Suppressor macrophage treated with lipopolysaccharide for 4 hours (primary cell): ENCODE measurements around the gene MTA1.

ENCODE experiments used
- DNase-seq: peaks from one replicate; pipeline ENCODE4 v3.0.0-alpha.2; 2020

The MTA1 gene

GRCh38 chr14:105490267-105490571 lies 70.6 kb downstream of the MTA1 start:
- no peak for DNase-seq

- DNase-seq = peak; percentile 100
Measured at GRCh38 chr14:105490572-105491365, 71.1 kb downstream of the MTA1 start, which contains the start of gene TEDC1. Gene TEDC1 (plus strand): TSS chr14:105491246. CDS start chr14:105491376, 130 bp downstream.

- DNase-seq = peak; percentile 87
Measured at GRCh38 chr14:105491366-105491973, 71.8 kb downstream of the MTA1 start.

- no peak for DNase-seq
Measured at GRCh38 chr14:105492031-105492970, 72.7 kb downstream of the MTA1 start.

GRCh38 chr14:105492971-105493871 lies 73.6 kb downstream of the MTA1 start:
- no peak for DNase-seq

- no peak for DNase-seq
Measured at GRCh38 chr14:105493921-105494605, 74.4 kb downstream of the MTA1 start.

- no peak for DNase-seq
Measured at GRCh38 chr14:105494606-105494929, 74.9 kb downstream of the MTA1 start.

DNA sequence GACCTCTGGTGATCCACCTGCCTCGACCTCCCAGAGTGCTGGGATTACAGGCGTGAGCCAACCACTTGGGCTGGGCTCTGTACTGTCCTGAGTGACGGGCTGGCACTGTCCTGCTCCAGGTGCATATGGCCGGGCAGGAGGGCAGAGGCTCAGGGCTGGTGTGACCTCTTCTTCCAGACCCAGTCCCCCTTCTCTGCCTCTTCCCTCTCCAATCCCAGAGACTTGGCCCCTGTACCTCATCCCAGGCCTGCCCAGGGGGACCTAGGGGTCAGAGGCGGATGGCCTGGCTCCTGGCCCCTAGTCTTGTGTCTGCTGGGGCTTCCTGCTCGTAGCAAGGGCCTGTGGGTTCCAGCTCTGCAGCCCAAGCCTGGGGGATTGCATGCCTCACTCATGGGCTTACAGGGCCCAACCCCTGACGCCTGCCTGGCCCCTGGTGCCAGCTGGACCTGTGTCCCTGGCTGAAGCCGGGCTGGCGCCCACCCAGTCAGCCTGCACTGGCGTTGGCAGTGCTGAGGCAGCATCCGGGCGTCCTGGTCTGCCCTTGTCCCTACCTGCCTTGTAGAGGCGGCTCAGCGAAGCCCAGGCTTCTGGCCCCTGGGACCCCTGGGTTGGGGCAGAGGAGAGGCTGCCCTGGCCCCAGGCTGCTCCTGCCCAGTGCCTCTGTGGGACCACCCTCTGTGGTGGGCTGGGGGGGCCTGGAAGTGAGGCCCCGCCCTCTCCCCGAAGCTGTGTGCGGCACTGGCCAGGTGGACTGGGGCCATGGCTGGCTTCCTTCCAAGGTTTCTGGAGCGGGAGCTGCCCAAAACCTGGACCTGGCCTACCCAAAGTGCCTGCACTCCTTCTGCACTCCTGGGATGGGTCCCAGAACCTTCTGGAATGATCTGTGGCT lies 75.7 kb downstream of the MTA1 start:
- DNase-seq = no peak

GRCh38 chr14:105495990-105496830 lies 76.6 kb downstream of the MTA1 start:
- DNase-seq = no peak

- DNase-seq = no peak
Measured at GRCh38 chr14:105496831-105497591, 77.4 kb downstream of the MTA1 start.

GRCh38 chr14:105497671-105498429 lies 78.2 kb downstream of the MTA1 start:
- no peak for DNase-seq

- no peak for DNase-seq
Measured at GRCh38 chr14:105498430-105499255, 79.0 kb downstream of the MTA1 start.

DNA sequence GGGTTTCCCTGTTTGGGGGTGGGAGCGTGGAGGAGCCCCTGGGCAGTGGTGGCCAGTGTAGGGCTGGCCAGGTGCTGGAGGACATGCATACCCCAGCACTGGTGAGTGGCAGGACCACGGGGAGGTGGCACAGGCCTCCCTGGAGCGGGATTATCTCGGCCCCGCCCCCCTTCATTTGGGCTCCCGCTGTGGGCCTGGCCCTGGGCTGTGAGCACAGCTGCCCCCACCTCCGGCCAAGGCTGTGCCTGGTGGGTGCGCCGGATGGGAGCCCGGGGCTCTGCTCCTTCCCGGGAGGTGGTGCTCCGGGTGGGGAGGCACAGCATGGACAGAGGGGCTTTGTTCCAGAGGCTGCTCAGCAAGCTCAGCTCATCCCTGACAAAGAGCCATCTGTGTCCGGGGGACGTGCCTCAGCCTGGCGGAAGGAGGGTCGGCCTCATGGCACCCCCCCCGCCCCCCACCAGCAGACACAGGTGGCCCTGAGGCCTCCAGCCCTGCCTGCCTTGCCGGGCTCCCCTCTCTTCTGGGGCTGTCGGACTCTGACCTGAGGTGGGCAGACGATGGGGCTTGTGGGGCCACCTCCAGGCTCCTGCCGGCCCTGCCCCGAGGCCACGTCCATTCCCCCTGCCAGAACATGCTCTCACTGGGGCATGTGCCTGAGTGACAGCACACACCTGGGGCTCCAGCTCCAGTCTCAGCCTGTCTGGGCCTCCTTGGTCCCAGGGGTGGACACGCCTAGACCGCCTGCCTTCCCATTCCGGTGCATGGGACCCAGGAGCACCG lies 79.8 kb downstream of the MTA1 start:
- DNase-seq = no peak

DNA sequence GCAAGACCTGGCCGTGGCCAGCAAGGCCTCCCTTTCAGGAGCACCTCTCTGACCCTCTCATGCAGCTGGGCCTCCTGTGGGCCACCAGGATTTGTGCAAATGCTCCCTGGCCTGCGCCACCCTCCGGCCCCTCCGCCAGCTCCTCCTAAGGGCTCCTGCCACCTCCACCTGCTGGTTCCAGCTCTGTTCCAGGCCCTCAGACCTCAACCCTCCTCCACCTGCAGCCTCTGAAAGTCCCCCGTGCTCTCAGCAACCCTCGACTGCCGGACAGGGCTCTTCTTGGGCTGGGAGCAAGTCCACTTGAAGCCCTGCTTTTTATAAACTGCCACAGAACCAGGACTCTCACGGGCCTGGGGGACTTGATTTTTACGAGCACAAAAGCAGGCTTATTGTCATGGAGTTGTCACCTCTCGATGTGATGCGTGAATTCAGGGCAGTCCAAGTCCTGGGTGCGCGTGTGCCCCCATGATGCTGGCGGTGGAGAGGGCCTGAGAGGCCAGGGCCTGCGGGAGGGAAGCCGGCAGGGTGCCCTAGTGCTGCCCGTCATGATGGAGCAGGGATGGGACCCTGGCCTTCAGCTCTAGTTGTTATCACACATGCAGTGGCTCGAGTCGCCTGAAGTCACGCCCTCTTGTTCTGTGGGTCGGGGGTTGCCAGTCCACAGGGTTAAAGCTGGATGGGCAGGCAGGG lies 80.6 kb downstream of the MTA1 start:
- no peak for DNase-seq

GRCh38 chr14:105500726-105501101 lies 81.1 kb downstream of the MTA1 start:
- DNase-seq = no peak
